ENCODE measurements around the gene EXOC7.

EXOC7 gene

DNA sequence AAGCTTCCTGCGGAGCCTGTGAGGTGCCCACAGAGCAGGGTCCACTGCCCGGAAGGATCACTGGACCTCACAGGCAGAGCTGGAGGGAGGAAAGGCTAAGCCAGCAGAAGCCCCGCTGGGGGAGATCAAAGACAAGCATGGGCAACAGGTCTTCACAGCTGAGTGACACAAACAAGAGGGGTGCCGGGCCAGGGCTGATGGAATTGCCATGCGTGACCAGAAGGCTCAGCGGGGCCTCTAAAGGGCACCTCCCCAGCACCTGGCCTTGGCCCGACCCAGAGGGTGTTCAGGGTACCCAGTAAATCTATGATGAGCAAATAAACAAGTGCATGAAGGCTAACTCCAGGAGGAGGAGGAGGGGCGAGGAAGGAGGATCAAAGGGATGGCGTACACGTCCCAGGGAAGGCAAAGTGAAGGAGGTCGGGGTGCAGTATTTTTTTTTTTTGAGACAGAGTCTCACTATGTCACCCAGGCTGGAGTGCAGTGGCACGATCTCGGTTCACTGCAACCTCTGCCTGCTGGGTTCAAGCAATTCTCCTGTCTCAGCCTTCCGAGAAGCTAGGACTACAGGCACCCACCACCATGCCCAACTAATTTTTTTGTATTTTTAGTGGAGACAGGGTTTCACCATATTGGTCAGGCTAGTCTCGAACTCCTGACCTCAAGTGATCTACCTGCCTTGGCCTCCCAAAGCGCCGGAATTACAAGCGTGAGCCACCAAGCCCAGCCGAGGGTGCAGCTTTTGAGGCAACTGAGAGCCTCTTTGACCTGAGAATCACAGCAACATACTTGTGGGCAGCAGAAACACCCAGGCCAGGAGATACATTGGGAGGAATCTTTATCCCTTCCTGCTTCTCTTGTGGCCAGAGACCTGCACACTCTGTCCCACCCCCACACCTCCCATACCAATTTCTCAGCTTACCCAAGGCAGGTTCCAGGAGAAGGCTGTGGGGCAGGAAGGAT, 16.1 kb upstream of the EXOC7 start:
- no peak for DNase-seq

DNA sequence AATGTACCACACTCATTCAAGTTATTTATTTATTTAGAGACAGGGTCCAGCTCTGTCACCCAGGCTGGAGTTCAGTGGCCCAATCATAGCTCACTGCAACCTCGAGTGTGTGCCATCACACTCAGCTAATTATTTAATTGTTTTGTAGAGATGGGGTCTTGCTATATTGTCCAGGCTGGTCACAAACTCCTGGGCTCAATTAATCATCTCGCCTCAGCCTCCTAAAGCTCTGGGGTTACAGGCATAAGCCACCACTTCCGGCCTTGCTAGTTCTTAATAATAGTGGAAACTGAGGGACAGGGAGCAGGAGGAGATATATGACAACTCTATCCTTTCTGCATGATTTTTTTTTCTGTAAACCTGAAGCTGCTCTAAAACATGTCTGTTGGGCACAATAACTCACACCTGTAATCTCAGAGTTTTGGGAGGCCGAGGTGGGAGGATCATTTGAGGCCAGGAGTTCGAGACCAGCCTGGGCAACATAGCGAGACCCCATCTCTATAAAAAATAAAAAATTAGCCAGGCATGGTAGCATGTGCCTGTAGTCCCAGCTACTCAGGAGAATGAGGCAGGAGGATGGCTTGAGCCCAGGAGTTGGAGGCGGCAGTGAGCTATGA, 11.7 kb upstream of the EXOC7 start:
- no peak for DNase-seq

GRCh38 chr17:76111956-76112355, 8.4 kb upstream of the EXOC7 start:
- DNase-seq, result no peak

DNA sequence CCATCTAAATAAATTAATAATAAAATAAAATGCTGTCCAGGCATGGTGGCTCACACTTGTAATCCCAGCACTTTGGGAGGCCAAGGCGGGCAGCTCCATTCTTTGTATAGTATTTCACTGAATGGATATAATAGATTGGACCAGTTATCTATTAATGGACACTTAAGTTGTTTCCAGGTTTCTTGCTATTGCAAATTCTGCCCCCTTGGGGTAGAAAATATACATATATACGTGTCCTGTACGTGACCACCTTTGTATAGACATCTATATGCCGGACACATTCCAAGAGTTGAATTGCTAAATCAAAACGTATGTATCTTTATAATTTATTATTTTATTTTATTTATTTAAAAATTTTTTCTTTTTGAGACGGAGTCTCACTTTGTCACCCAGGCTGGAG, 3.9 kb upstream of the EXOC7 start:
- no peak for DNase-seq

GRCh38 chr17:76106703-76107102, 3.1 kb upstream of the EXOC7 start:
- DNase-seq, result no peak

DNA sequence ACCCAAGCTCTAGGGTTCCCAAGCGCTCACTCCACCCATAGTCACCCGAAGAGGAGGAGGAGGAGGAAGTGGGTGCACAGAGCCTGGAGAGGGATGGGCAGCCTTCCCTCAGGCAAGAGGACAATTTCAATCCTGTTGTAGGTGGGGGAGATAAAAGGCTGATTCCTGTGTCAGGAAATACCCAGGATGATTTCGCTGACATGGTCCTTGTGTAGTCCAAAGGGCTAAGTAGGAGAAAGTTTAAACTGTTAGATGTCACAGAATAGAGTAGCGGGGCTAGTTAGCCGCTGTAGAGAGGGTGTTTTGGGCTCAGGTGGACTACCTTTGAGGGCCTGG, 1.3 kb upstream of the EXOC7 start:
- no peak for DNase-seq

DNA sequence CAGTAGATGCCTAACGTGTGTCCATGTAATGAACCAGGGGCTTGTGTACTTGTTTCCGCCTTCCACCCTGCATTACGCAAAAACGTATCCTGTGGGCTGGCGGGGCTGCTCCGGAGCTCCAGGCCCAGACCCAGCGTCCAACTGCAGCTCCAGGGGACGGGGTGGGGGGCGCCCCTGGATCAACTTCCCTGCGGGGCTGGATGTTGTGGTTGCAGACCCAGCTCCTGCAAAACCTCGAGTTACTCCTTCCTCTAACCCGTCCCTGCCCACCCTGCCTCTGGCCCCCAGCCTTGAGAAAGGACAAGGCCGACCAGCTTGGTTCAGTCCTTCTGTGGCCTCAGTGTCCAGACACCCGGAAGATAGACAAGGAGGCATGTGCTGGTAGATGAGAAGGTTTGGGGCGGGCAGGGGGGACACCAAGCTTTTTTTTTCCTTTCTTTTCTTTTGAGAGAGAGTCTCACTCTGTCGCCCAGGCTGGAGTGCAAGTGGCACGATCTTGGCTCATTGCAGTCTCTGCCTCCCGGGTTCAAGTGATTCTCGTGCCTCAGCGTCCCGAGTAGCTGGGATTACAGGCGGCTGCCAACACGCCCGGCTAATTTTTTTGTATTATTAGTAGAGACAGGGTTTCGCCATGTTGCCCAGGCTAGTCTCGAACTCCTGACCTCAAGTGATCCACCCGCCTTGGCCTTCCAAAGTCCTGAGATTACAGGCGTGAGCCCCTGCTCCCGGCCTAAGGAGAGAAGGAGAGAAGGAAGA, 731 bp upstream of the EXOC7 start:
- no peak for DNase-seq

GRCh38 chr17:76102944-76103273, 678 bp downstream of the EXOC7 start:
- no peak for DNase-seq

DNA sequence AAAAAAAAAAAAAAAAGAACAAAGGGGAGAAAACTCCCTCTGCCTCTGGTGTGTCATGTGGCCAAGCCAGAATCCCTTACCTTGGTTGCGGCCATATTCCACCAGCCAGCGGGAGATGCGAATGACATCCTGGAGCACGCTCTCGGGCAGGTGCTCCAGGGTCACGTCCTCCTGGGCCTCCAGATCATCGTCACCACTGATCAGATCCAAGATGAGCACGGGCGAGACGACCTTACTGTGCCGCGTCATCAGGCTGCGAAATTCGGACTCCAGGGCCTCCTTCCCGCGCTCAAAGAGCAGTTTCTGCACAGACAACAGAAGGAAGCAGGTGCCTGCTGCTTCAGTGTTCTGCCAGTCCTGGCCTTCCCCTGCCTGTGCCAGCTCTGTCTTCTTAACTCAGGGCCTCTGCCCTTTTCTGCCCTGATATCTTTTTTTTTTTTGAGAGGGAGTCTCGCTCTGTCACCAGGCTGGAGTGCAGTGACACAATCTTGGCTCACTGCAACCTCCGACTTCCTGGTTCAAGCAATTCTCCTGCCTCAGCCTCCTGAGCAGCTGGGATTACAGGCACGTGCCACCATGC, 5.8 kb downstream of the EXOC7 start:
- no peak for DNase-seq

GRCh38 chr17:76095943-76096342, 7.6 kb downstream of the EXOC7 start:
- DNase-seq, result no peak

DNA sequence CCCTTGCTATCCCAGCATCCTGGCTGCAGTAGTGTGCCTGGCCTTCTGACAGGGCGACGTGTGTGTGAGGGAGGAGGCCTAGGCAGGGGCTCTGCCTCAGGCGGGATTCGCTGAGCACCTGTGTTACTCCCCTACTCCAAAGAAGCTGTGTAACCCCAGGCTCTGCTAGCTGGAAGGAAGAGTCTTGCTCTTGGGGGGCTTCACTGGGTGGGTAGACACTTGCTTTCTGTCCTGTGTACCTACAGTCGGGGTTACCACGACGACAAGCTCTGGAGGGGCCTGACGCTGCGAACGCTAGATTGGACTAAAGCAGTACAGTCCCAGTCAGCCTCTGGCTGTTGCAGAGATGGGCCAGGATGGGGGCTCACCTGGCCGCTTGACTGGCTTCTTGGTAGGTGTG, 9.5 kb downstream of the EXOC7 start:
- DNase-seq, result no peak

- DNase-seq, result no peak
Measured at GRCh38 chr17:76092526-76093413, 10.8 kb downstream of the EXOC7 start.

- DNase-seq, result no peak
Measured at GRCh38 chr17:76091526-76092286, 11.9 kb downstream of the EXOC7 start.

DNA sequence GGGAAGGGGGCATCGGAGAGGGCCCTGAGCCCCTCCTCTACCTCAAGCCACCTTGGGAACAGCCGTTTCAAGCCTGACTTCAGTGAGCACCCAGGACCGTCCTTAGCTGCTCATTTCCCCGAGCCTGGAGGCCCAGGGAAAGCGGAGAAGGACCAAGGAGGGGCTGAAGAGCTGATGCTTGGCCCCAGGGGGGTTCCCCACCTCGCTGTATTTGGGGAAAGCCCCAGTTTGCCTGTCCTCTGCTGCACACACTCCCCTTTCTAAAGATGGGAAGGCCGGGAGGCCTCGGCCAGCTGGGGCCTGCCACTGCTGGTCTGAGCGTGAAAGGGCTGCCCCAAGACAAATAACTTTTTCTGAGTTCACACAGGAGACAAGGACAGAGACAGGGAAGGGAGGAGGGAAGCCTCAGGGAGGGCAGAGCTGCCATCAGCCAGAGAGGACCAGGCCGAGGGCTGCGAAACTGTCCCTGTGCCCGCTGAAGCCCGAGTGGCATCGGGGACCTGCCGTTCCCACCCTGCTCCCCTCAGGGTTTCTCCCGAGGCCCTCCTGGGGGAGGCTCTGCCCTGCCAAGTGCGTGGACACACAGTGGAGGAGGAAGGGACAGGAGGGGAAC, 13.0 kb downstream of the EXOC7 start:
- DNase-seq, result no peak

DNA sequence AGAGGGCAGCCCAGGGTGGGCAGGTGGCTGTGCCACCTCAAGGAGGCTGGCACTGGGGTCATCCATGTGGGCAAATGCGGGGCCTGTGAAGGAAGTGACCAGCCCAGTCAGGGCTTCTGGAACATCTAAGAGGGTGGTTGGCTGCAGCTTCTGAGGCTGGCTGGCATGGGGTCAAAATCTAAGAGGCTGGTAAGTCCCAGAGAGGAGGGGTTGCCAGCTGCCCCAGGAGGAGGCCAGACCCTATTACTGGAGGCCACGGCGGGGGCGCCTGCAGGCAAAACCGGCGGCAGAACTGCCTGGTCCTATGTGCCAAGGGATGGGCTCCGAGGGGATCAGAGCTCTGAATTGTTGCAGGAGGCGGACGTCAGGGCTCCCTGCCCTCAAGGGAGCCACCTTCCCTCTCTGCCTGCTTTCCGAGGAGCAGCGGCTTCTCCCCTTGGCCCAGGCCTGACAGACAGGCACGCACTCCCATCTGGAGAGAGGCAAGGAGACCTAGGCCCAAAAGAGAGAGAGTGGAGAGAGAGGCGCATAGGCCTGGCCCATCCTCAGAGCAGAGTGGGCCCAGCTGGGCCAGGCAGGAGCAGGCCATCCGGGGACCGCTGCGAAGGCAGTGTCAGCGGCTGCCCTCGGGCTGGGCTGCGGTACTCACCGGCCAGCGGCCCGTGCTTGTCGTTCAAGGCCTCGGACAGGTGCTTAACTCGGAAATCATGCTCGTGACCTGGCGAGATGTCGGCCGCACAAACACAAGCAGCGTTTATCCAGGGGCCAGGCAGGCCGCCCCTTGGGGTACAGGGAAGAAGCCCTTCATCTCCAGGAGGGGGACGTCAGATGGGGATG, 13.7 kb downstream of the EXOC7 start:
- DNase-seq, result no peak

GRCh38 chr17:76088868-76089576, 14.6 kb downstream of the EXOC7 start:
- DNase-seq, result no peak

DNA sequence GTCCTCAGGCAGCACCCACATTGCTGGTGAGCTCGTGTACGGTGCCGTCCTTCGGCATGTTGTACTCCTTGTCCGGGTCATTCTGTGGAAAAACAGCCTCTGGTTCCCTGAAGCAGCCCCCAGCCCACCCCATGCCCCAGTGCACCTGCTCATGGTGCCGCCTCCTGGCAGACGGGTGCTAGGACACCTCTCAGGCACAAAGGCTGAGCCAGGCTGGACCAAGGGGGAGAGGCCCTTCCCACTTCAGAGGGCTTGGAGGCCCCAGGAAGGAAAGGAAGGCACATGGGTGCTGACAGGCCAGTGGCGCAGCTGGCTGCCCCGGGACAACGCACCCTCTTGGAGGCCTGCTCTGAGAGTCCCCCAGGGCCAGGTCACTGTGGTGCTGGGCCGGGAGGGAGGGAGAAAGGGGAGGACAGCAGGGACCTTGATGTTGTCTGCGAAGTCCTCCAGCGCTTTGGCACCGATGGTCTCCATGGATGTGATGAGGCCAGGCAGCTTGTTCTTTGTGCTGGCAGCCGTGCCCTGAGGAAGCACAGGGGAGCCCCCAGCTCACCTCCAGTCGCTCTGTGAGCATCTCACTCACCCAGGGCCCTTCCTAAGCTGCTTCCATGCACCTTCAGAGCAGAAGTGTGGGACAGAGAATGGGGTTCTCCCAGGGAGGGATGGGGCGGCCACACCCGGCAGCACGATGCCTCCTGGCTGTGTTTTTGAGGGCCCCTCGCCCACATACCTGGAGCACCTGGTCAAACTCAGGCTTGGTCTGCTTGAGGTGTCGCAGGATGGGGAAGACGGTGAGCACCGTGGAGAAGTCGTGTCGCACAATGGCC, 15.3 kb downstream of the EXOC7 start:
- DNase-seq, result no peak

- DNase-seq, result no peak
Measured at GRCh38 chr17:76087531-76087930, 16.1 kb downstream of the EXOC7 start.

GRCh38 chr17:76086384-76086783, 17.2 kb downstream of the EXOC7 start:
- DNase-seq, result no peak
